C4-2B (cell line): ENCODE results near the gene MEGF11.

ENCODE experiments used
- CTCF ChIP-seq: fragments of 450-650 bp; conservative IDR thresholded peaks from 2 replicates; pipeline ENCODE4 v1.5.1; 2017; ENCODE audit warnings: mild to moderate bottlenecking
- ZFX ChIP-seq: fragments of 450-650 bp; IDR thresholded peaks from 2 replicates; pipeline ENCODE4 v1.6.1; 2017

GRCh38 chr15:66108483-66109265 lies 144.9 kb downstream of the MEGF11 start:
- TF ChIP-seq CTCF (no peak), ZFX (no peak)
